IgD-negative memory B cell (primary cell): ENCODE measurements around the gene FSCN2. TPM values are rescaled to one million over a fixed set of nuclear protein-coding genes. Genes with fewer than 3 reads are reported as not detected.

Experiments used
- H3K27ac Mint-ChIP-seq, 3 donors: one replicate each; pipeline ENCODE4 v1.8.0; 2020 to 2022; ENCODE audit warnings: mild to moderate bottlenecking in 3 of 3, mixed read lengths in 3 of 3, moderate library complexity in 1 of 3
- H3K27me3 Mint-ChIP-seq: one replicate; pipeline ENCODE4 v1.8.0; 2021; ENCODE audit warnings: mixed read lengths
- H3K36me3 Mint-ChIP-seq: one replicate; pipeline ENCODE4 v1.8.0; 2020; ENCODE audit warnings: mild to moderate bottlenecking, mixed read lengths
- H3K4me1 Mint-ChIP-seq, 3 donors: one replicate each; pipeline ENCODE4 v1.8.0; 2020 to 2022; ENCODE audit warnings: mixed read lengths in 3 of 3, mild to moderate bottlenecking in 1 of 3
- H3K4me3 Mint-ChIP-seq, 4 donors: one replicate each; pipeline ENCODE4 v1.8.0; 2020 to 2022; ENCODE audit warnings: mild to moderate bottlenecking in 4 of 4, mixed read lengths in 4 of 4, moderate library complexity in 3 of 4
- H3K9me3 Mint-ChIP-seq, 3 donors: one replicate each; pipeline ENCODE4 v1.8.0; 2020 to 2021; ENCODE audit warnings: mixed read lengths in 3 of 3, mild to moderate bottlenecking in 1 of 3
- polyA plus RNA-seq: library from polyadenylated mRNA; unstranded; fragments of 300-500 nt; fragmentation: Illumina TruSeq; gene quantifications from one replicate; pipeline ENCODE4 v1.2.3, GENCODE V29; 2021

FSCN2 gene
- polyA plus RNA-seq, 1 donor from 2014 or later = 0.83 TPM

DNA sequence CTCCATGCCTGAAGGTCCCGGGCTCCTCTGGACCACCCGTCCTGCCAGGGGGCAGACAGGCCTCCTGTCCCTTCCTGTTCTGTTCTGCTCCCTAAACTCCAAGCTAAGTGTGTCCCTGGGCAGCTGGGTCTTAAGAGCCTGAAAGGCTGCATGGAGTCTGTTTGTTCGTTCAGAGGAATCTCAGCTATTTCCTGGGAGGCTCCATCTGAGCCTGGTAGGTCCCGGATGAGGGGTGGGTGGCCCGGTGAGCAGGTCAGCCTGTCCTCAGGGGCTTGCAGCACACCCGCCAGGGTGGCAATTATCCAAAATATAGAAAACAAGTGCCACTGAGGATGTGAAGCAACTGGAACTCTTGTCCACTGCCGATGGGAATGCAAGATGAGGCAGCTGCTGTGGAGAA lies 28.1 kb upstream of the FSCN2 start:
- H3K27ac Mint-ChIP-seq = peak overlapping the region in 1 of 3 donors; percentile 57
- H3K4me3 Mint-ChIP-seq = no peak overlapping the region

DNA sequence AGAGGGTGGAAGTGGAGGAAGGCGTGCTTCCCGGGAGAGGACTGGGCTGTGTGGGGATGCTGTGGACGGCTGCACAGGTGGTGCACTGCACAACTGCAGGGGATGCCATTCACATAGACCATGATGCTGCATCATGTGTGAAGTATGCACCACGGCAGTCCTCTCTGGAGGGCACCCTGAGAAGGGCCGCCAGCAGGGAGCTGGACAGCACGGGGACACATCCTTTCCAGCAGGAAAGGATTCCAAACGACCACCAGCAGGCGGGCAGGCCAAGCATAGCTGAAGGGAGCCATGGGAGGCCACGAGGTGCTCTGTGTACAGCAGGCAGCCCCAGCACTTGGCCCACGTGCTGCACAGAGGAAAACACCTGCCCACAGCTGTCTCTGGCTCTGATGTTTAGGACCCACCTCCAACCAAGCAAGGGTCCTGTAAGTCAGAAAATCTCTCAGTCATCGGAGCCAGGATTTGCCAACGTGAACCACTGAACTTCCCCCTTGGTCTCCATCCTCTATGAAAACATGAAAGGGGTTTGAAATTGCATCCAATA lies 25.6 kb upstream of the FSCN2 start:
- H3K27me3 Mint-ChIP-seq = no peaks in the 10 kb centered on the region
- H3K9me3 Mint-ChIP-seq = no peaks in the 10 kb centered on the region
- peak overlapping the region in 1 of 4 donors; percentile 17 for H3K4me3 Mint-ChIP-seq
- H3K27ac Mint-ChIP-seq = peak overlapping the region in 1 of 3 donors; percentile 68
- peaks cover 0 to 2% (median 0%) of the 10 kb centered on the region in 3 donors for H3K4me1 Mint-ChIP-seq
- H3K36me3 Mint-ChIP-seq = peaks cover under 1% of the 10 kb centered on the region

More for the DNA sequence above, 28.1 kb upstream of the FSCN2 start:
- no peaks in the 10 kb centered on the region for H3K36me3 Mint-ChIP-seq
- H3K9me3 Mint-ChIP-seq = no peaks in the 10 kb centered on the region
- H3K4me1 Mint-ChIP-seq = peaks cover 0 to 2% (median 0%) of the 10 kb centered on the region in 3 donors
- H3K27me3 Mint-ChIP-seq = peaks cover 1% of the 10 kb centered on the region

DNA sequence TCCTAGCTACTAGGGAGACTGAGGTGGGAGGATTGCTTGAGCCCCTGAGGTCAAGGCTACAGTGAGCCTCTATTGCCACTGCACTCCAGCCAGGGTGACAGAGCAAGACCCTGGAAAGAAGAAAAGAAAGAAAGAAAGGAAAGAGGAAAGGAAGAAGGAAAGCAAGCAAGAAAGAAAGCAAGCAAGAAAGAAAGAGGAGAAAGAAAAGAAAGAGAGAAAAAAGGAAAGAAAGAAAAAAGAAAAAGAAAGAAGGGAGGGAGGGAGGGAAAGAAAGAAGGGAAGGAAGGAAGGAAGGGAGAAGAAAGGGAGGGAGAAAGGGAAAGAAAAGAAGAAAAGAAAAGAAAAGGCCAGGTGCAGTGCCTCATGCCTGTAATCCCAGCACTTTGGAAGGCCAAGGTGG lies 24.6 kb upstream of the FSCN2 start:
- no peaks in the 10 kb centered on the region for H3K27me3 Mint-ChIP-seq
- H3K4me3 Mint-ChIP-seq = no peak overlapping the region
- H3K36me3 Mint-ChIP-seq = peaks cover 3% of the 10 kb centered on the region
- no peak overlapping the region for H3K27ac Mint-ChIP-seq
- H3K4me1 Mint-ChIP-seq = peaks cover 0 to 2% (median 1%) of the 10 kb centered on the region in 3 donors
- H3K9me3 Mint-ChIP-seq = no peaks in the 10 kb centered on the region

DNA sequence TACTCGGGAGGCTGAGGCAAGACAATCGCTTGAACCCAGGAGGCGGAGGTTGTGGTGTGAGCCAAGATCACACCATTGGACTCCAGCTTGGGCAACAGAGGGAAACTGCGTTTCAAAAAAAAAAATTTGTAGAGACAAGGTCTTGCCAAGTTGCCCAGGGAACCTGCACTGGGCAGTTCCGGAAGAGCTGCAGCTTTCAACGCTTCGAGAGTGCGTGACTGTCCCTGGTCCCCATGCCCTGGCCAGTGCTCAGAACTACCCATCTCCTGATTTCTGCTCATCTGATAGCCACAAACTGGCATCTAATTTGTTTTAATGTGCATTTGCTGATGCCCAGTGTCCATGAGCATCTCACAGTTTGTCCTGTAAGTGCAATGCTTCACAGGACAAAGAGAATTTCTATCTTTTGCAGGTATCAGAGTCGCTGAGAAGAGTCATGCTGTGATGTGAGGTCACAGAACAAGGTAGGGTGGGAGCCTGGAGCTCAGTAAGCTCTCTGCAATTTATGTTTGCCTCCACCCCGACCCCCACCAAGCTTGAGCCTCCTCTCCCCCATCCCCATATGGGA lies 19.5 kb upstream of the FSCN2 start:
- Mint-ChIP-seq H3K4me1 (peaks cover 25 to 33% (median 27%) of the 10 kb centered on the region in 3 donors), H3K27me3 (no peaks in the 10 kb centered on the region), H3K9me3 (no peaks in the 10 kb centered on the region), H3K4me3 (peak overlapping the region; percentile 94 to 99 (median 97)), H3K27ac (peak overlapping the region; percentile 2 to 99 (median 96)), H3K36me3 (peaks cover 26% of the 10 kb centered on the region)

DNA sequence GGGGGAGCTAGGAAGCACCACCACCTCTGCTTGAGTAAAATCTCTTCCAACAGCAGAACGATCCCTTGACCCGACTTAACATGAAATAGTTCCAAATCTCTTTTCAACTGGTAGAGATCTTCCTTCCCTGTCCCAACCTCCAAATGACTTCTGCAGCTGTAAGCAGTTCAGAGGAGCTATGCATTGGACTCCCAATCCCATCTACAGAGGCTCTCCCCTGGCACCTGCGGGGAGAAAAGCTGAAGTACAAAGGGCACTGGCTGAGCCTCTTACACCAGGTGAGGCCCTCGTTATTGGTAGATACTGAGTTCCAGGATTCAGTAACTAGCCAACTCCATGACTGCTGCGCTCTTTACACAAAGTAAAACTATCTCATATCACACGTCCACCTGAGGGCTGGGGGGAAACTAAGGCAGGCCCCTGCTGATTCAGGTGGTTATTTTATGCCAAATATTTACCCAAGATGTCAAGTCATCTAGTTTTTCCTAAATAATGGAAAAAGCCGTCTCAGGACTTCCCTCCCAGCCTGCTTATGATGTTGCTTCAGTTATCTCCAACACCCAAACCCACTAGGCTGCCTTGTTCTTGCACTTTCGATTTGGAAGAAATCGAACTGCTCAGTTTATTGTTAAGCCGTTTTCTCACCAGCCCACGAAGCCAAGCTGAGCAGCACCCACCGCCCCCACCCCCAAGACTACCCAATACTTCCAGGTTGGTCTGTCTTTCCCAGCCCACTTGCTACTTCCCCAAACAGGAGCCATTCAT lies 18.8 kb upstream of the FSCN2 start:
- Mint-ChIP-seq H3K9me3 (no peaks in the 10 kb centered on the region), H3K4me1 (peaks cover 25 to 33% (median 27%) of the 10 kb centered on the region in 3 donors), H3K27me3 (no peaks in the 10 kb centered on the region), H3K36me3 (peaks cover 26% of the 10 kb centered on the region), H3K4me3 (peak overlapping the region; percentile 94 to 99 (median 97)), H3K27ac (peak overlapping the region; percentile 14 to 99 (median 96))

DNA sequence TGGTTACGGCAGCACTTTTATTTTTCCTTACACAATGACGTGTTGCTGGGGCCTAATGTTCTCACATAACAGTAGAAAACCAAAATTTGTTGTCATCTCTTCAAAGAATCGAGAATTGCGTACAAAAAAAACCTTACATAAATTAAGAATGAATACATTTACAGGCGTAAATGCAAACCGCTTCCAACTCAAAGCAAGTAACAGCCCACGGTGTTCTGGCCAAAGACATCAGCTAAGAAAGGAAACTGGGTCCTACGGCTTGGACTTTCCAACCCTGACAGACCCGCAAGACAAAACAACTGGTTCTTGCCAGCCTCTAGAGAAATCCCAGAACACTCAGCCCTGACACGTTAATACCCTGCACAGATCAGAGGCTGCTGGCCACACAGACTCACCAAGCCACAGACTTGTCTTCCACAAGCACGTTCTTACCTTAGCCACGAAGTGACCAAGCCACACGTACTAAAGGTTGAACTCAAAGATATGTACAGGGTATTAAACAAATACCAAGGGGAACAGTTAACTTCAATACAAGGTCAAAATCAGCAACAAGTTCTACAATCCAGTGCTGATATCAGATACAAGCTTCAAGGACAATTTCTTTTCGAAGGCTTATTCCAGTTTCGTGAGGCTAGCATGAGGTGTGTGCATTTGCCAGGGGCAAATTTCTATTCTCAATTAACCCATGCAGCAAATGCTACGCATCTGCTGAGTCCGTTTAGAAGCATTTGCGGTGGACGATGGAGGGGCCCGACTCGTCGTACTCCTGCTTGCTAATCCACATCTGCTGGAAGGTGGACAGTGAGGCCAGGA lies 18.0 kb upstream of the FSCN2 start:
- no peaks in the 10 kb centered on the region for H3K9me3 Mint-ChIP-seq
- H3K27me3 Mint-ChIP-seq = no peaks in the 10 kb centered on the region
- peaks cover 26% of the 10 kb centered on the region for H3K36me3 Mint-ChIP-seq
- H3K27ac Mint-ChIP-seq = peak overlapping the region; percentile 85 to 99 (median 96)
- H3K4me3 Mint-ChIP-seq = peak overlapping the region; percentile 94 to 99 (median 97)
- H3K4me1 Mint-ChIP-seq = peaks cover 25 to 33% (median 27%) of the 10 kb centered on the region in 3 donors

DNA sequence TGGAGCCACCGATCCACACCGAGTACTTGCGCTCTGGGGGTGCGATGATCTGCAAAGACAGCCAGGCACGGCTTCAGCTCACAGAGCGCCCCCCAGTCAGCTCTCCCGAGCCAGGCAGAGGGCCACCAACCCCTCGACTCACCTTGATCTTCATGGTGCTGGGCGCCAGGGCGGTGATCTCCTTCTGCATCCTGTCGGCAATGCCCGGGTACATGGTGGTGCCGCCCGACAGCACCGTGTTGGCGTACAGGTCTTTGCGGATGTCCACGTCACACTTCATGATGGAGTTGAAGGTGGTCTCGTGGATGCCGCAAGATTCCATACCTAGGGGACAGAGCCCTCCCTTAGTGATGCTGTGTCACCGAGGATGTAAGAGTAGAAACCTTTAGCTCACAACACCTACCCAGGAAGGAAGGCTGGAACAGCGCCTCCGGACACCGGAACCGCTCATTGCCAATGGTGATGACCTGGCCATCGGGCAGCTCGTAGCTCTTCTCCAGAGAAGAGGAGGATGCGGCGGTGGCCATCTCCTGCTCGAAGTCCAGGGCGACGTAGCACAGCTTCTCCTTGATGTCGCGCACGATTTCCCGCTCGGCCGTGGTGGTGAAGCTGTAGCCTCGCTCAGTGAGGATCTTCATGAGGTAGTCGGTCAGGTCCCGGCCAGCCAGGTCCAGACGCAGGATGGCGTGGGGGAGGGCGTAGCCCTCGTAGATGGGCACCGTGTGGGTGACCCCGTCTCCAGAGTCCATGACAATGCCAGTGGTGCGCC lies 17.2 kb upstream of the FSCN2 start:
- Mint-ChIP-seq H3K9me3 (no peaks in the 10 kb centered on the region), H3K27me3 (no peaks in the 10 kb centered on the region), H3K4me1 (peaks cover 25 to 33% (median 27%) of the 10 kb centered on the region in 3 donors), H3K4me3 (peak overlapping the region; percentile 94 to 99 (median 97)), H3K36me3 (peaks cover 26% of the 10 kb centered on the region), H3K27ac (peak overlapping the region; percentile 85 to 99 (median 96))

DNA sequence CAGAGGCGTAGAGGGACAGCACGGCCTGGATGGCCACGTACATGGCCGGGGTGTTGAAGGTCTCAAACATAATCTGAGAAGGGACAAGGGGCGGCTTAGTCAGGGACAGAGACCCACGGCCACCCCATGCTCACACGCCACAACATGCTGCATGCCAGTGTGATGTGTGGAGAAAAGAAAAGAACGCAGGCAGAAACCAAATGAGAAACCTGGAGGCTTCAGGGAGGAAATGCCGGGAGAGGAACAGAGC lies 16.7 kb upstream of the FSCN2 start:
- Mint-ChIP-seq H3K36me3 (peaks cover 26% of the 10 kb centered on the region), H3K9me3 (no peaks in the 10 kb centered on the region), H3K4me3 (peak overlapping the region; percentile 94 to 99 (median 97)), H3K27ac (peak overlapping the region; percentile 85 to 99 (median 96)), H3K4me1 (peaks cover 25 to 37% (median 32%) of the 10 kb centered on the region in 3 donors), H3K27me3 (no peaks in the 10 kb centered on the region)

DNA sequence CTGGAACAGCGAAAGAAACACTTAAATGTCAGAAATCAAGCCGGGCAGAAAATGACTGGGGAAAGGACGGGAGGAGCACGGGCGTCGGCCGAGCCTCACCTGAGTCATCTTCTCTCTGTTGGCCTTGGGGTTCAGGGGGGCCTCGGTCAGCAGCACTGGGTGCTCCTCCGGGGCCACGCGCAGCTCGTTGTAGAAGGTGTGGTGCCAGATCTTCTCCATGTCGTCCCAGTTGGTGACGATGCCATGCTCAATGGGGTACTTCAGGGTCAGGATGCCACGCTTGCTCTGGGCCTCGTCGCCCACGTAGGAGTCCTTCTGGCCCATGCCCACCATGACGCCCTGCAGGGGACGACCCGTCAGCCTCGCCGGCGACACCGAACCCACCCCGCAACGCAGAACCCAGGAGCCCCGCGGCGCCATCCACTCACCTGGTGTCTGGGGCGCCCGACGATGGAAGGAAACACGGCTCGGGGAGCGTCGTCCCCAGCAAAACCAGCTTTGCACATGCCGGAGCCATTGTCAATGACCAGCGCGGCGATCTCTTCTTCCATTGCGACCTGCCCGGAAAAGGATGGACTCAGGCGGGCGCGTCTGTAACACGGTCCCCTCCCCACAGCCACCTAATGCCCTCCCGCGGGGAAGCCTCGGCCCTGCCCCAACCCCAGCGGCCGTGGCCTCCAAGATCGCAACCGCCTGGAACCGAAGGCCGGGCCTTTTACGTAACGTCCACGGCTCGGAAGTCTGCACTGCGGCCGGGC lies 16.2 kb upstream of the FSCN2 start:
- Mint-ChIP-seq H3K36me3 (peaks cover 26% of the 10 kb centered on the region), H3K9me3 (no peaks in the 10 kb centered on the region), H3K27ac (peak overlapping the region; percentile 85 to 99 (median 96)), H3K27me3 (no peaks in the 10 kb centered on the region), H3K4me3 (peak overlapping the region; percentile 94 to 99 (median 97)), H3K4me1 (peaks cover 27 to 37% (median 36%) of the 10 kb centered on the region in 3 donors)

DNA sequence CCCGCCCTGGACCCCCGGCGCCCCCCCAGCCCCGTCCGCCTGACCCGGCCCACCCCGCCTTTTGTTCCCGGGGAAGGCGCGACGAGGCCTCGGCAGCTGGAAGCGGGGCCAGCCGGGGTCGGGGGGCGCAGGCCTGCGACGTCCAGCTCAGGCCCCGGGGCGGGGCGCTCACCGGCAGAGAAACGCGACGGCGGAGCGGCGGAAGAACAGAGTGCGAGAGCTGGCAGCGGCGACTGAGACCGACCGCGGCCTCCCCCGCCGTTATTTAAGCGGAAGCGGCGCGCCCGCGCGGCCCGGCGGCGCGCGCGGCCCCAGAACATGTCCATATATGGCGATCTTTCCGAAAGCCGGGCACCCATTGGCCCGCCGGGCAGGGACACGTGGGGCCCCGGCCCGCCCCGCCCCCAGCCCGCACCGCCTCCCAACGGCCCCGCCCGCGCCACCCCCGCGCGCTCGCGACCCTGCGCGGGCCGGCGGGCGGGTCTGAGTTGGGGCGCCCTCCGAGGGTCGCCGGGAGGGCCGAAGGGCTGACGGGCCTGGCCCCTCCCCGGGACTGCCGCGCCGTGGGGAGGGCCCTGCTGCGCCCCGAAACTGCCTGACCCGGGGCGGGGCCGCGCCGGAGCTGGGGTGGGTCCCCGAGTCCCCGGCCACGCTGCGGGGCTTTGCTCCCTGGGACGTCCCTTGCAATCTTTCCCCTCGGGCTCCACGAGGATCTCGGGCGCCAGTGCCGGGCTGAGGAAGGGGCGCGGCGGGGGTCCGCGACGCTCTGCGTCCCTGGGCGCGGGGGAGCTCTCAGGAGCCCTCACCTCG lies 15.4 kb upstream of the FSCN2 start, which contains the start of gene ACTG1:
Gene ACTG1, minus strand, starts transcription at position 238 of the 810 bp plus-strand sequence. CDS start 445 bp downstream, outside the sequence.
- Mint-ChIP-seq H3K36me3 (peaks cover 24% of the 10 kb centered on the region), H3K27ac (peak within 1 kb of the TSS; percentile 95 to 99 (median 96)), H3K4me3 (peak within 1 kb of the TSS; percentile 94 to 99 (median 97)), H3K4me1 (peaks cover 27 to 38% (median 36%) of the 10 kb centered on the region in 3 donors), H3K27me3 (no peaks in the 10 kb centered on the region), H3K9me3 (no peaks in the 10 kb centered on the region)

DNA sequence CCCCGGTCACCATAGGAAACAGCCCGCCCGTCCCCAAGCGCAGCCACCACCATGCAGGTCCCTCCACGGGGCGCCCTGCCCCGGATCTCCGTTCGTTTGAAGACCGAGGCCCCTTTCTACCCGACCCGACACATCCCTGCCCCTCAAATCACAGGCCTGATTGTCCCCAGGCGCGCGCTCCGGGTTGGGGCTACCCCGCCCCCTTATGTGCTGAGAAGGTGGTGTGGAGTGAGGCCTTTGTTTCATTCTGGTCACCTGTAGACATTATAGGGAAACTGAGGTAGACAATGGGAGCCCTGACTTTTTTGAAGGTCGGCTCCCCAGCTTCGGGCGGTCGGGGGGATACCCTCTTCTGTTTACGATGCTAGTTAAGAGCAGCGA lies 14.8 kb upstream of the FSCN2 start:
- Mint-ChIP-seq H3K36me3 (peaks cover 24% of the 10 kb centered on the region), H3K27ac (peak overlapping the region; percentile 95 to 99 (median 95)), H3K4me3 (peak overlapping the region; percentile 86 to 99 (median 96)), H3K4me1 (peaks cover 31 to 44% (median 39%) of the 10 kb centered on the region in 3 donors), H3K27me3 (no peaks in the 10 kb centered on the region), H3K9me3 (no peaks in the 10 kb centered on the region)

DNA sequence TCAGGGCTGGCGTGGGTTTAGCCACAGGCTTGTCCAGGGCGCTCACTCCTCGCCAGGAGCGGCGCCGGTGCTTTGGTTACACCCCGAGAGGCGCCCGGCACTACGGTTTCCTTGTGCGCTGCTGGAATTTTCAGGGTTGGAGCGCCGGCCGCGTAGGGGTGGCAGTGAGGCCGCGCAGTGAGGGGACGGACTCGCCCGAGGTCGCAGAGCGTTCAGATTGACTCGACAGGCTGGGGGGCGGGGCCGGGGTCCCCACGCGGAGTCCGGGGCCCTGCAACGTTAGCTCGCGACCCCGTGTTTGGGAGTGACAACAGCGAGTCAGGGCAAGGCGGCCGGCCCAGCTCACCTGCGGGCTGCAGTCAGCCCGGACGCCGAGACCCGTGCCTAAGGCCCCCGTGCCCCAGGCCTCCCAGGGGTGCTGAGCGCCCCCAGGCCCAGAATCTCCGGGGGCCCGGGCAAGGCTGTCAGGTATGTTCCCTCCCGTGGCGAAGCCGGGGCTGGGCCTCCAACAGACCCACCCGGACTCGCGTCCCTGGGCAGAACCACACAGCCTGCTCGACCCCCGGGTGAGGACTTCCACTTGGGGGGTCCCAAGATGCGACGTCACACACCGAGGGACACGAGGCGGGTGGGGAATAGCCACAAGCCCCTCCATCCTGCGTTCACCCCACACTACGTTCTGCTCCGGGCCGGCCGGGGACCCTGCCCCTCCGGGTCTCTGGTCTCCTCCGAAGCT lies 14.3 kb upstream of the FSCN2 start:
- Mint-ChIP-seq H3K36me3 (peaks cover 24% of the 10 kb centered on the region), H3K4me1 (peaks cover 29 to 42% (median 41%) of the 10 kb centered on the region in 3 donors), H3K4me3 (peak overlapping the region; percentile 86 to 99 (median 96)), H3K9me3 (no peaks in the 10 kb centered on the region), H3K27me3 (no peaks in the 10 kb centered on the region), H3K27ac (peak overlapping the region; percentile 95 to 99 (median 95))
